RWPE1 (cell line): Measurements from ENCODE around the gene CELF4.

Source experiments
- CTCF ChIA-PET: fragments of 350-600 bp; sonication (Branson Sonifier 250); formaldehyde crosslinking; extraction: SDS; loops from one replicate; lab custom pipeline; 2021; lab: Yijun Ruan, JAX
- POLR2A ChIA-PET: fragments of 400-600 bp; formaldehyde crosslinking; extraction: SDS; loops from one replicate; lab custom pipeline; 2020; ENCODE audit warnings: antibody characterized with exemption; ENCODE audit not compliant: low non-redundant PET; lab: Yijun Ruan, JAX
- DNase-seq: peaks from one replicate; pipeline ENCODE4 v3.0.0; 2012; ENCODE audit warnings: low spot score
- H3K27ac ChIP-seq: fragments of 450-650 bp; 2 replicates; pipeline ENCODE4 v1.5.1; 2017
- TF ChIP-seq, protein P1 (sequence below): fragments of 450-650 bp; conservative IDR thresholded peaks from 2 replicates; pipeline ENCODE4 v1.5.1; 2017; ENCODE audit warnings: low read depth, mild to moderate bottlenecking

CELF4 gene

DNA sequence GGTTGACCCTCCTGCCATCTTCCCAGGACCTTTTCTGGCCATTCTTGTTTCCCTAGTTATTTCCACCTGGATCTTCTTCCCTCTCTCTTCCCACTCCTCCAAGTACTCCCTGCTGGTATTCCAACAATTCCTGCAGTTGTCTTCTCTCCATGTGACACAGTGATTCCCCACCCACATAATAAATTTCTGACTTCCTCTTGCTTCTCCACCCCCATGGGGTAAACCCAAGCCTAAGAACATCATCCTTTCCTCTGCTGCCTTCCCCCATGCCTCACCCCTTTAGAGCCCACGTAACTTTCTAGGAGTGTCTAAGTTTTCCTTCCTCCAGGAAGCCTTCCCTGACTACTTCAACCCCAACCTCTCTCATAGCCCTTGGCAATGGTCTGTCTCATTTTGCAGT, 72.6 kb downstream of the CELF4 start:
- ChIA-PET CTCF (no interaction called here), POLR2A (no interaction called here)
- TF ChIP-seq, protein P1, sequence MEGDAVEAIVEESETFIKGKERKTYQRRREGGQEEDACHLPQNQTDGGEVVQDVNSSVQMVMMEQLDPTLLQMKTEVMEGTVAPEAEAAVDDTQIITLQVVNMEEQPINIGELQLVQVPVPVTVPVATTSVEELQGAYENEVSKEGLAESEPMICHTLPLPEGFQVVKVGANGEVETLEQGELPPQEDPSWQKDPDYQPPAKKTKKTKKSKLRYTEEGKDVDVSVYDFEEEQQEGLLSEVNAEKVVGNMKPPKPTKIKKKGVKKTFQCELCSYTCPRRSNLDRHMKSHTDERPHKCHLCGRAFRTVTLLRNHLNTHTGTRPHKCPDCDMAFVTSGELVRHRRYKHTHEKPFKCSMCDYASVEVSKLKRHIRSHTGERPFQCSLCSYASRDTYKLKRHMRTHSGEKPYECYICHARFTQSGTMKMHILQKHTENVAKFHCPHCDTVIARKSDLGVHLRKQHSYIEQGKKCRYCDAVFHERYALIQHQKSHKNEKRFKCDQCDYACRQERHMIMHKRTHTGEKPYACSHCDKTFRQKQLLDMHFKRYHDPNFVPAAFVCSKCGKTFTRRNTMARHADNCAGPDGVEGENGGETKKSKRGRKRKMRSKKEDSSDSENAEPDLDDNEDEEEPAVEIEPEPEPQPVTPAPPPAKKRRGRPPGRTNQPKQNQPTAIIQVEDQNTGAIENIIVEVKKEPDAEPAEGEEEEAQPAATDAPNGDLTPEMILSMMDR, result no peak
- no peak for DNase-seq
- H3K27ac ChIP-seq, result no peak overlapping the region

DNA sequence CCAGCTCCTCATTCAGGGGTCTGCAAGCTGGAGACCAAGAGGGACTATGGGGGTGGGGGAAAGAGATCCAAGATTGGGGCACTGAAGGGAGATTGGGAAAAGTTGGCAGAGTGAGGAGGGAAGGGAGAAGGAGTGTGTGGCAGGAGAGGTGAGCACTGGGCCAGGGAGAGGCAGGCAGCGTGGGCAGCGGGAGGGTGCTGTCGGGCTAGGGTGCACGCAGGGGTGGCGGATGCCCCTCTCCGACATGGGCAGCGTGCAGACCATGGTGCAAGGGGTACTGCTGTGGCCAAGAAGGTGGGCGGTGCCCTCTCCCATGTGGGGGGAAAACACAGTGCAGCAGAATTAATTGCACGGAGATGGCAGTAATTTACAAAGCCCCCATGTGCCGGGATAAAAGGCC, 74.1 kb downstream of the CELF4 start:
- no peak overlapping the region for H3K27ac ChIP-seq
- CTCF ChIA-PET, result no interaction called here
- TF ChIP-seq, protein P1, result no peak
- DNase-seq, result no peak
- POLR2A ChIA-PET, result no interaction called here

DNA sequence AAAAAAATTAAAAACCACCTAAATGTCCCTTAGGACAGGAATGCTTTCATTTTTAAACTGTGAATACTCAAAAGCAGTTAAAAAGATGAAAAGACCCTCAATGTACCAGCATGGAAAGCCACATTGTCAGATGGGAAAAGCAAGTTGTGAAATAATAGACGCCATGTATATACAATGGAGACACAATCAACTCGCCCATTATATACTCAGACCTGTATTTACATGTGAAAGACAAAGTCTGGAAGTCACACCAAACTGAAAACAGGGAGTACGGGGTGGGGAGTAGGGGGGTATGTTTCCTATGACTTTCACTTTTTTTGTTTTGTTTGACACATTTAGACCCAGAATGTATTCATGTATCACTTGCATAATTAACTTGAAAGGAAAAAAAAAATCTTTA, 75.6 kb downstream of the CELF4 start:
- no peak for DNase-seq
- TF ChIP-seq, protein P1, result no peak

DNA sequence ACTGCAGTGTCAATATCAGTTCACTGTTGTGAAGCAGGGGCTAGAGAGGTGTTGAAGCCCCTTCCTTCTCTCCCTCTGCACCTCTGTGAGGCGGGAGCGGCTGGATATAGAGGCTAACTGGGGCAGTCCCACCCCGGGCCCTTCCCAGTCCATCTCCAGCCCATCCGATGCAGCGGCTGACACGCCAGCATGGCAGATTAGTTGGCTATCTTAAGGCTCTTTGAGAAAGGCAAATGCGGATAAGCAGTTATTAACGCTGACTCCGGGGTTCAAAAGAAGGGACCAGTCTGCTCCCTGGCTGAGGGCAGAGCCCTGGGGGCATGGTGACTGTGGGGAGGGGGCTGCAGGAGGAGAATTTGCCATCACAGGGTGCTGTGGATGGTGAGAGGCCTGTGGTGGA, 76.6 kb downstream of the CELF4 start:
- H3K27ac ChIP-seq, result no peak overlapping the region
- no peak for DNase-seq
- ChIA-PET CTCF (no interaction called here), POLR2A (no interaction called here)
- TF ChIP-seq, protein P1, result no peak

More for the DNA sequence above, 75.6 kb downstream of the CELF4 start:
- POLR2A ChIA-PET, result no interaction called here
- H3K27ac ChIP-seq, result no peak overlapping the region
- CTCF ChIA-PET, result interaction anchor here (0.5 kb wide), 1 partner anchor 82 kb away, joined by 9 read pairs; no protein-coding TSS in a partner anchor

DNA sequence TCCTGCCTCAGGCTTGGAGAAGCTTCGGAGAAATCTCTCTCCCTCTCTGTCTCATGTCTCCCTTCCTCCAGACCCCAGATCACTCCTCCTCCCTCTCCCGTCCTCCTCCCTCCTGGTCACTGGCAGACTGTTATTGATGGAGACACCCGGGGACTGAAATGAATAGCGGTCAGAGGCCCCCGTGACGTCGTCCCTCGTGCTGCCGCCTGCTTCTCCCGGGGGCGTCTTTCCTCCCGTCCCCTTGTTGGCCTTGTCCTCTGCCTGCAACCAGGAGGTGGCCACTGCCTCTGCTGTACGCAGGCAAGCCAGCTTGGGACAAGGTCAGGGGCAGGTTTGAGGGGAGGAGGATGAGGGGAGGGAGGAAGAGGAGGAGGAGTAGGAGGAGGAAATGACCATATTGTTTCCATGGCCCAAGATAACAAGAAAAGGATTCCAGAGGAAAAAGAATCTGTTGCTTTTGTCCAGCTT, 78.2 kb downstream of the CELF4 start:
- POLR2A ChIA-PET, result no interaction called here
- TF ChIP-seq, protein P1, result no peak
- CTCF ChIA-PET, result no interaction called here
- no peak overlapping the region for H3K27ac ChIP-seq
- DNase-seq, result no peak

DNA sequence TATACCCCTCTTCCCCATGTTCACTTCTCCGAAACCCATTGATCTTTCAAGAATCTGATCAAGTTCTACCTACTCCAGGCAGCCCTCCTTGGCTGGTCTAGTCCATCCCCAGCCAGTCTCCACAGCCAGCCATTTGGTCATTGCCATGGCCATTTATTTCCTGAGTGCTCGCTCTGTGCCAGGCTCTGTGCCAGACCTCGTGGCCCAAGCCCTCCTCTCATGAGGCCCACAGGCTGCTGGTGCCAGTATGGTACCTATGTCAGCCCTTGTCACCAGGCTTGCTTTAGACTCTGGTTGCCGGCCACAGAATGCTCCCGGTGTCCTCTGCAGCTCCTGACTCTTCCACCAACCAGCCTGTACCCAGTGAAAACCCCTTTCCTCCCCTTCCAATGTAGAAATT, 78.8 kb downstream of the CELF4 start:
- POLR2A ChIA-PET, result interaction anchor here (0.6 kb wide), 1 partner anchor 1181 kb away, joined by 6 read pairs; no protein-coding TSS in a partner anchor
- CTCF ChIA-PET, result interaction anchor here (0.7 kb wide), 1 partner anchor 1402 kb away, joined by 3 read pairs; no protein-coding TSS in a partner anchor

More for the DNA sequence above, 78.8 kb downstream of the CELF4 start:
- DNase-seq, result no peak
- TF ChIP-seq, protein P1, result no peak
- no peak overlapping the region for H3K27ac ChIP-seq
